RPMI8226 (cell line): ENCODE measurements around the gene HTRA1.
A peak's percentile ranks its signal among the peaks of the same experiment; 100 is the strongest.

Experiments
- DNase-seq: peaks from one replicate; pipeline ENCODE4 v3.0.0-alpha.2; 2015

Gene HTRA1

DNA sequence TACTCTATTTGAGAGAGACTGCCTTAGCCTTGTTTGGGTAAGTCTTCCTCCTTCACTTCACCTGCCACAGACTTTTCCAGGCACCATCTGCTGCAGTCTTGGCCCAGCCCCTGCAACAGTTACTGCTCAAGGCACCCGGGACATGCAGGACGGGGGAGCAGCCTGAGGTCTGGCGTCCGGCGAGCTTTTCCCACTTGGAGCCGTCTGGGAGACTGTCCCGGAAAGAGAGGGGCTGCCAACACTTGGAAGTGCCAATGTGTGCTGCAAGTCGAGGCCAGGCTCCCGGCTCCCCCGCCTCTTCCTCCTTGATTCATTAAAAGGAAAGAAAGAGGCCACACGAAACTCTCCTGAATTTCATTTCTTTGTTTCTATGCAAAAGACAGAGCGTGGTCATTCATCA is 13.7 kb downstream of the HTRA1 start:
- no peak for DNase-seq

DNA sequence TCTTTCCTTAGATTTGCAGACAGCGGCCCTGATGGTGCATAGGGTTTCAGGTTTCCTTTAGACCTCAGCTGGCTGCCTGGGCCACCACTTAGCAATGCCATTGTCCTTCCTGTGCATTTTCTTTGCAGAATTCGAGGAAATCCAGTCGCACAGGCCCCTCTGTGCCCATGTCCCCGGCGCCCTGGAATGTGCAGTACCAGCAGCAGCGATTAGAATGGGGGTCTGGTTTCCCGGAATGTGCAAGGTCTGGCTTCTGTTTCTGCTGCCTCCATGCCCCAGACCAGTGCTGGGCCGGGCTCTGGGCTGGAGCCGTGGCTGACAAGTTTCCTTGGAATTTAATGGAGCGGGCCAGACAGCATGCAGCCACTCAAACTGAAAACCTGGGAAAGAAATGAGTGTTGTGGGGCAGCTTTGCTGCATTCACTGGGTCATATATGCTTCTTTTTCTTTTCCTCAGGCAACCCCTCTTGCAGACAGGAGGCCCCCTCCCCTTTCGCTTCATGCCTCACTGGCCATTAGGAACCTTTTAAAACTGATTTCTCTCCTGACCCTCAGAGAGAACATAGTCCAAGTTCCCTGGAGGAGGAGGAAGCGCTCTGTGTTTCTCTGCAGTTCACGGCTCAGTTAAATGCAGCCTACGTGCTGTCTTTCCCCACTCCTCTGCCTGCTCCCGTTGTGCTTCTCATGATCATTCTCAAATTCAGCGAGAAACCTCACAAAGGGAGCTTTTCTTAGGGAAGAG is 14.4 kb downstream of the HTRA1 start:
- DNase-seq: no peak

- no peak for DNase-seq
Measured at GRCh38 chr10:122476333-122476695, 15.0 kb downstream of the HTRA1 start.

GRCh38 chr10:122477436-122477835 is 16.1 kb downstream of the HTRA1 start:
- no peak for DNase-seq

DNA sequence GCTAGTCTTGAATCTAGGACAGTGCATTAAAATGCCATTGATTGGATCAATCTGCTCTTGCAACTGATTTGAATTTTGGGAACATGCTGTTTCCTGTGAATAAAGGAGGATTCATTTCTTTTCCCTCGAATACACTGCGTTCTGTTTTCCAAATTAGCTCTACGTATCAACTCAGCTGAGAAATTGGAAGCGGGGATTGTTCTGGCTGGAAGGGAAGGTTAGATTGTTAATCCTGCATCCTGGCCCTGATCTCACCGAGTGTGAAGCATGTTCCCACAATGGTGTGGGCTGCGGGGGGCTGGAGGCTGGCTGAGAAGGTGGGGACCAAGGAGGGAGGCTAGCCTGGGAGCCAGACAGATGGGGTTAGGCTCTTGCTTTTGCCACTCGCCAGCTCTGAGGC is 17.6 kb downstream of the HTRA1 start:
- no peak for DNase-seq

DNA sequence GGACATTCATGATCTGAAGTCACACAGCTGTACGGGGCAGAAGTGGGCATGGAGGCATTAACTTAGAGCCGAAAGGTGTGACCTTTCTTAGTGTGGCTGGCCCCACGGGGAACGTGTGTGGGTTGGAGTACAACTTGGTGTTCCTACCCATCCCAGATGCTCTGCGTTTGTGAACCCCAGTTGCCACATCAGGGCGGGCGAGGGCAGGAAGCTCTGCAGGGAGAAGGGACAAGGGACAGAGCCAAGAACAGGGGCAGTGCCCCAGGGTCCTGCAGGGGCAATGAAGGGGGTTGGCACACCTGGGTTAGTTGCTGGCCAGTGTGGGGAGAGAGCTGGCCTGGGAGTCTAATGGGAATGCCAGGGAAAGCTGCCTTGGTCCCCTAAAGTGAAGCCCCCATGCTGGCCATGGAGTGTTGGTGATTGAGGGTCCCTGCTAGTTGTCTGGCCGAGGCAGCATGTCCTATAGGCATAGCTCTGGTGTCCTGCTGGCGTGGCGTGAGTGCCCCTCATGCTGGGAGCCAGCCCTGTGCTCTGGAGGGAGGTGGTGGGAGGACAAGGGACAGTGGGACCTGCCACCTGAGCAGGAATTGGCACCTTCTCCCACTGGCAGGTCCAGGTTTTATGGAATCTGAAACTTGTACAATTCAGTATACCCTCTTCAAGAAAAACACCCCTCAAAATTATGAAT is 18.9 kb downstream of the HTRA1 start:
- DNase-seq: no peak

GRCh38 chr10:122481296-122482056 is 20.1 kb downstream of the HTRA1 start:
- DNase-seq: no peak

- DNase-seq: no peak
Measured at GRCh38 chr10:122484276-122485060, 23.1 kb downstream of the HTRA1 start.

DNA sequence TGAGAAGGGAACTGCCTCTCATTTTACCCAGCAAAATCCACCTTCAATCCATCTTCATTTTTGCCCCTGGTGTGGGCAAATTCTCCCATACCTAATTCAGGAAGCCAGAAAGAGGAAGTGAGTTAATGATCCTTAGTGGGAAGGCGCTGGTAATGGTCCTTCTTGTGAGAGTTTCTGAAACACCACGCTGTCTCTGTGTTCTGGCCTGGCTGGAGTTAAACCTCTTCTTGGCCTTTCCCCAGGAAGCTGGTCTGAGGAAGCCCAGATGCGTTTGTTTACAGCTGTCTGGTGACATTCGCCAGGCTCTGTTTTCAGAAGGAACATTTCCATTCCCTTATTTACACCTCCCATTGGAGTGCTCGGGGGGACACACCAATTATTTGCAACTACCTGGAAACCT is 24.3 kb downstream of the HTRA1 start:
- DNase-seq: no peak

DNA sequence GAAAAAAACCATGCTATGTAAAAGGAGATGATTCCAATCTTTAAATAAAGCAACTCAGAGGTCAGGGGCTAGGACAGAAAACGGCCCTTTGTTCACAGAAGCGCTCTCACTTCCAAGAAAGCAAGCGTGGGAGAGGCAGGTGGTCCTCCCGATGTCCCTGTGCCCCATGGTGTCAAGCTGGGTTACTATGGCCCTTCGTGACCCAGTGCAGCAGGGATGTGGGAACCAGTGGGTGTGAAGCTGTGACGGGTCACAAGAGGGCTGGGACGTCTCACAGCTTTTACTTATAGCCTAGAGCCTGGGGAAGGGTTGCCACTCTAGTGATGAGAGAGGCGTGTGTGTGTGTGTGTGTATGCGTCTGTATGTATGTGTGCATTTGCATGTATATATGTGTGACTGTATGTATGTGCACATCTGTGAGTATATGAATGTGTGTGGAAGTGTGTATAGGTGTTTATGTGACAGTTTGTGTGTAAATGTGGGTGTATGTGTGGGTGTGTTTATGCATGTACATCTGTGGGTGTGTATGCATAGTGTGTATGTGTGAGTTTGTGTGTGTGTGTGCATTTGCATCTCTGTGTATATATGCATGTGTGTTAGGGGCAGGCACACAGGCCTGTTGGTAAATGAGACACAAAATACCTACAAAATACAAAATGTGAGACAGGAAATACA is 25.2 kb downstream of the HTRA1 start:
- DNase-seq: no peak

DNA sequence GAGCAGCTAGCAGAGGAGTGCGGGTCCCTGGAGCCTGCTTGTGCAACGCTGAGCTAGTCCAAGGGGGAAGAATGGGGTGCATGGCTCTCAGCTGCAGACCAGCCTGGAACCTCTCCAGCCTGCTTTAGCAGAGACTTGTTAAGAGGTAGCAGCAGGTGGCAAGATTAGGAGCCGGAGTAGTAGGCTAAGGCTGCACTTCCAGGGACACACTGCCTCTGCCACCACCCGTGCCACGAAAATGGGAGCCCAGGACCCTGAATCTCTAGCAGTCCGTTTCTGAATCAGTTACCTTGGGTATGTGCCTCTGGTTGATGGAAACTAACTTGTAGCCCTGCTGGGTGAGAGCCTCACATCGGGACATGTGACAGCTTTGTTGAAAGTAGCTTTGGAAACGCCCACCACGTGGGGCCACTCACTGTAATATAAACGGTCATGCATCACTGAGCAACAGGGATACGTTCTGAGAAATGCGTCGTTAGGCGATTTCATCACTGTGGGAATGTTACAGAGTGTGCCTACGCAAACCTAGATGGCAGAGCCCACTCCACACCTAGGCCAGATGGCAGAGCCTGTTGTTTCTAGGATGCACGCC is 25.9 kb downstream of the HTRA1 start:
- no peak for DNase-seq

GRCh38 chr10:122490268-122490667 is 28.9 kb downstream of the HTRA1 start:
- DNase-seq: no peak

GRCh38 chr10:122490786-122491680 is 29.7 kb downstream of the HTRA1 start:
- peak; percentile 12 for DNase-seq

- no peak for DNase-seq
Measured at GRCh38 chr10:122492006-122492405, 30.7 kb downstream of the HTRA1 start.

- DNase-seq: no peak
Measured at GRCh38 chr10:122492999-122493481, 31.7 kb downstream of the HTRA1 start.

DNA sequence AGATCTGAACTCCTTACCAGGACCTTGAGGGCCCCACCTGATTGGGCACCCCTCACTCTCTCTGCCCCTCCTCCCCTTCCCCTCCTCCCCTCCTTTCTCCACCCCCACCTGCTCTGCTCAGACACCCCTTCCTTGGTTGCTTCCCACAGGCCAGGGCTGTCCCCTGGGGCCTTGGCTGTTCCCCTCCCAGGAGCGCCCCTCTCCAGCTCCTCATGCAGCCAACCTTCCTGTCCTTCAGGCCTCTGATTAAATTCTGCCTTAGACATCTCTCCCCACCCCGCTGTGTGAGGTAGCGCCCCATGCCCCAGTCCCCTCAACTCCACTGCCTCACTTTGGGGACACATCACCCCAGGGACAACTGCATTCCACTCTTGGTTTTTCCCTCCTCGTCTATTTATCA is 32.4 kb downstream of the HTRA1 start:
- DNase-seq: no peak

DNA sequence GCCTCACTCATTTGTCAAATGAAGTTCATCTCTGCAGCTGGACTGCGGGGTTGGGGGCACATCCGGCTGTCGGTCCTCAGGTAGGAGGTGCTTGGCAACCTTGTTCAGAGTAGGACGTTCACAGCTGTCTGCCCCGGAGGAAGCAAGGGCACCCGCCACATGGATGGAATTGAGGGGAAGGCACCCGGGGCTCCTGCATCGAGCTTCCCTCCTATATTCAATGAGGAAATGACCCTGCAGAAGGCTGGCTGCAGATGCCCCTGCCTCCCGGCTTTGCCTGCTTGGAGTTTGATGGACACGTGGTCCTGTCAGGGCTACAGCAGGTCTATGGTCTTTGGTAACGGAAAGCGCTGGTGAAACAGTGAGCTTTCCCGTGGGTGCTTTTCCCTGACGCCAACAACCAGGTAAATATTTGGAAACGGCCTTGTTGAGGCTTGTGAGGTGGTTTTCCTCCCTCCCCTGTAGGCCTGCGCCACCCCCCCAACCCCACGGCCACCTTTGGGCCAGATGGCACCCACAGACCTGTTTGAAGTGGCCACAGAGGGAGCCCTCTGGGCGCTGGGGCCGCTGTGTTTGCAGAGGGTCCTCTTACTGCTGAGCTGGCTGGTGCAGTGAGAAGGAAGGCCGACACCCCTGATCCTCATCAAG is 32.9 kb downstream of the HTRA1 start:
- no peak for DNase-seq

- DNase-seq: no peak
Measured at GRCh38 chr10:122494833-122495232, 33.5 kb downstream of the HTRA1 start.

DNA sequence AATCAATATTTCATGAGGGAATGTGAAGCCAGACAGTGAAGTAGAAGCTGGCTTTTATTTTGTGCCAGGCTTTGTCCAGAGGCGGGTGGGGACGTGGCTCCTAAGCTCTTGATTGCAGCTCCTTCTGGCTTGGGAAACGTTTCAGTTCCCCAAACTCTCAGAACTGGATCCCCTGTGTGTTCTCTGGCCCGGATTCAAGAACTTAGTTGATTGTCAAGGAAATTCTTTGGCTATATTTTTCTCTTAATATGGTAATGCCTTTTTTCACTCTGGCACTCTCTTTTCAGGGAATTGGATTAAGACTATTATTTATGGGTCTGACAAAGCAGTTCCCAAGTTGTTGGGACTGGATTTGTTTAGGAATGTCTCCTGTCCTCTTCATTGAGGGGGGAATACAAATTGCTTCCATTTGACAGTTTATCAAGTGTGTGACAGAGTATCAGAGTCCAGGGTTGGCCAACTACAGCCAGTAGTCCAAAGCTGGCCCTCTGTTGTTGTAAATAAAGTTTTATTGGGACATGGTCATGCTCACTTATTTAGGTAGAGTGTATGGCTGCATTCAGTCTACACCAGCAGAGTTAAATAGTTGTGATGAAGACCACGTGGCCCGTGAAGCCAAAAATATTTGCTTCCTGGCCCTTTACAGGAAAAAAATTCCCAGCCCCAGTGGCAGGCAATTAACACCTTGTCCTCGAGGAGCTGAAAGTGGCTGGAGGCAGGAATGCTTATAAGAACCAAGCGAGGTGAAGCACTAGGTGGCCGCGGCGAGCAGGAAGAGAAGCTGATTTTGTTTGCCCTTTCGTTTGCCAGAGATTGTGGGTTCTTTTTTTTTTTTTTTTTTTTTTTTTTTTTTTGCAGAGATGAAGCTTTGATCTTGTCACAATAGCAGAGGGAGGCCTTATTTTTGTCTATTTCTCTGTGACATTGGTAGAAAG is 34.3 kb downstream of the HTRA1 start:
- peak; percentile 31 for DNase-seq
